ENCODE data around the gene AKAP7. TPM values are rescaled to one million over a fixed set of nuclear protein-coding genes. Genes with fewer than 3 reads are reported as not detected.
"Not testable (repeated sequence)": the region's sequence is repeated elsewhere in the genome, so short reads cannot be mapped to it uniquely, and the experiment has no call there.

Gene AKAP7
- total RNA-seq, 1 donor from 2014 or later, result 6.3 TPM

GRCh38 chr6:131250936-131251335 is 115.7 kb downstream of the AKAP7 start:
- intact Hi-C loops (cut with micrococcal nuclease), result no loop called here

DNA sequence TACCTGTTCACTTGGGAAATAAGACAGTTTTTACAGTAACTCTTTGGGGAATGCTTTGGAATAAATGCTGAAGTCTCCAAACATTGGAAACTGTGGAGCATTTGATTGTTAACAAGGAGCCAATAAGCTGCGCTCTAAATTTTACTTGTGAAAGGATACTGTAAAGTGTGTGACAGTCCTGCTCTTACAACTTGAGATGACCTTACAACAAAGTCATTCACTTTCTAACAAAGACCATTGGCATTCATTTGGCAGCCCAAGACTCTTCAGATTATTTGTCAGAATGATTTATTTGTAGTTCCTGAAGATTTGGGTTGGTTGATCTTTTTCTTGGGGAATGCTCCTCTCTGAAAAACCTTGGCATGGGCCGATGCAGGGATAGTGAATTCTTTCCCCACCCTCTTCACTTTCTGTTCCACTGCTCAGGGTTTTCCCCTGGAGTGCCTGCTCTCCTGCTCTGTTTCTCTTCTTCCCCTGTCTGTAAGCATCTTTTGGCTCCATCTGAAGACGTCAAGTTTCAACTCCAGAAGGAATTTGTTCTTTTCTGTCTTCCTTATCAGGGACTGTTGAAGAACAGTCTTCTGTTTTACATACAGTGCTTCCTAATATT is 116.4 kb downstream of the AKAP7 start:
- intact Hi-C loops (cut with micrococcal nuclease), result no loop called here

DNA sequence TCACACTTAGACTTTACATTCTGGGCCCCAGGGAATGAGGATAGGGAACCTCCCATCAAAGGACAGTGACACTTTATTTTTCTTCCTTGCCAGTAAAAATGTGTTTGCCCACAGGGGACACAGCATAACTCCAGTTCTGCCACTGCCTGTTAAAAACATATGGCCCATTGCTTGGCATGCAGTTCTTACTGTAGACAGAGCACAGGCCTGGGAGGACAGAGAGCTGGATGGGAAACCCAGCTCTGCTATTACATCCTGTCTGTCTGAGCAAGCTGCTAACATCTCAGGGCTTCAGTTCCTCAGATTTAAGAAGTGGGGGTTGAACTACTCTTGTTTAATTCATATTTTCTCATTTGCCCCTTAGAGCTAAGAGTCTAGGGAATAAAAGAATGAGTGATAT is 120.2 kb downstream of the AKAP7 start:
- intact Hi-C loops (cut with micrococcal nuclease), result no loop called here

- intact Hi-C loops (cut with micrococcal nuclease), result no loop called here
These were observed 120.6 kb downstream of the AKAP7 start for GRCh38 chr6:131255911-131256310.

GRCh38 chr6:131257104-131257503 is 121.8 kb downstream of the AKAP7 start:
- intact Hi-C loops (cut with micrococcal nuclease), result no loop called here

GRCh38 chr6:131258010-131258652 is 122.9 kb downstream of the AKAP7 start:
- intact Hi-C loops (cut with micrococcal nuclease), result no loop called here

DNA sequence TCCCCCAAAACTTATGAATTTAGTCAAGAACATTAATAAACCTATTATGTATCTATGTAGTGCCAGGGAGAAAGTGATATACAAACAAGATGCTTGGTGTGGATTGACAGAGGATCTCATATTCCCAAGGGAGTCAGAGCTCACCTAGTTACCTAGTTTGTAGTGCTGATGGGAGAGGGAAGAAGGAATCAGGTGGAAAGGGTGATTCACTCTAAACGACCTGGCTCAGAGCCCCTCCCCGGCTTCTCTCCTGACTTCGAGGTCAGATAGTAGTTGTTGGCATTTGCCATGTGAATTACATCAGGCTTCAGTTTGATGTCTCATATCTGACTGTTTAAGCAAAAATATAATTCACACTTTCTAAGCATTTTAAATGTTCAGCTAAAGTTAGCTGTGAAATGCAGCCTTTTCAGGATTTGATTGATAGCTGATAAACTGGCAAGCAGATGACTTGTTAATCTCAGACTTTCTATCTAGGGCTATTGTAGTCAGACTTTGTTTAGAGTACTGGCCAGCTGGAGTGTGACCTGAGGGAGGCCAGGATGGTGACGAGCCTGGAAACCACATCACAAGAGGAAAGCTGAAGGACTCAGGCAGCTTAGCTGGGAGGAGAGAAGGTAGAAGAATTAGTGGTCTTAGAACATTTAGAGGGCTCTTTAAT is 123.7 kb downstream of the AKAP7 start:
- intact Hi-C loops (cut with micrococcal nuclease), result no loop called here

GRCh38 chr6:131260960-131261359 is 125.7 kb downstream of the AKAP7 start:
- intact Hi-C loops (cut with micrococcal nuclease), result not testable (repeated sequence)

GRCh38 chr6:131262060-131262459 is 126.8 kb downstream of the AKAP7 start:
- intact Hi-C loops (cut with micrococcal nuclease), result no loop called here

DNA sequence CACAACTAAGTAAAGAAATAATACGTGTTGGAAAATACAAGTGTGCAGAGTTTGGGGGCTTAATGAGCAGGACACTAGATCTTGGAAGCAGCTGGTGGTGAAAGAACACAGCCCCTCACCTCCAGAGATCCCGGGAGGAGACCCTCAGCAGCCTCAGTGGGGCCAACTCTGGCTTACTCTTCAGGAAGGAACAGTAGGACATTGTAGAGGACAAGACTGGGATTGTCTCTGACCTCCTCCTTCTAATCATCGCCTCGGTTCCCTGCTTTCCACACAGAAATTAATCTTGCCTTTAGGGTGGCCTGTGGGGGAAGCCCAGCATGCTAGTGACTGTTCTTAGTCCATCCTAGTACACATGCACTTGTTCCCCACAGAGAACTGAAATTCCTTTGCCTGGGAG is 130.7 kb downstream of the AKAP7 start:
- intact Hi-C loops (cut with micrococcal nuclease), result no loop called here

GRCh38 chr6:131268303-131268702 is 133.0 kb downstream of the AKAP7 start:
- intact Hi-C loops (cut with micrococcal nuclease), result no loop called here

- intact Hi-C loops (cut with micrococcal nuclease), result no loop called here
These were observed 134.5 kb downstream of the AKAP7 start for GRCh38 chr6:131269565-131270391.

- intact Hi-C loops (cut with micrococcal nuclease), result no loop called here
These were observed 135.3 kb downstream of the AKAP7 start for GRCh38 chr6:131270534-131270933.

- intact Hi-C loops (cut with micrococcal nuclease), result no loop called here
These were observed 140.0 kb downstream of the AKAP7 start for GRCh38 chr6:131275273-131275672.

DNA sequence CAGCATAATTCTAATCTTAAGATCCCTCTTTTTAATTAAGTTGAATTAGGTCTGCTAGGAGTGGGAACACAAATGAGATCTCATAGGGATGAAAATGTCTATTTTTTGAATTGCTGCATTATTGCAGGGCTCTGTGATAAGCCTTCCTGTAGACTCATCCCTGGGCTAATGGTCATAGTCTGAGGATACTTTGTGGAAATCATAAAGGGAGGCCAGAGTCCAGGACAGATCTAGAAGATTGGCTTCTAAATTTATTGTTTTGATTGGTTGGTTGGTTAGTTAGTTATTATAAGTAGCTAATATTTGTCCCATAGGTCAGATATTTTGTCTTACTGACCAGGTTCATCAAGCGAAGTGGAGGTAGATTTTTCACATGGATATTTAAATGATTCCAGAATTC is 142.3 kb downstream of the AKAP7 start:
- intact Hi-C loops (cut with micrococcal nuclease), result no loop called here

DNA sequence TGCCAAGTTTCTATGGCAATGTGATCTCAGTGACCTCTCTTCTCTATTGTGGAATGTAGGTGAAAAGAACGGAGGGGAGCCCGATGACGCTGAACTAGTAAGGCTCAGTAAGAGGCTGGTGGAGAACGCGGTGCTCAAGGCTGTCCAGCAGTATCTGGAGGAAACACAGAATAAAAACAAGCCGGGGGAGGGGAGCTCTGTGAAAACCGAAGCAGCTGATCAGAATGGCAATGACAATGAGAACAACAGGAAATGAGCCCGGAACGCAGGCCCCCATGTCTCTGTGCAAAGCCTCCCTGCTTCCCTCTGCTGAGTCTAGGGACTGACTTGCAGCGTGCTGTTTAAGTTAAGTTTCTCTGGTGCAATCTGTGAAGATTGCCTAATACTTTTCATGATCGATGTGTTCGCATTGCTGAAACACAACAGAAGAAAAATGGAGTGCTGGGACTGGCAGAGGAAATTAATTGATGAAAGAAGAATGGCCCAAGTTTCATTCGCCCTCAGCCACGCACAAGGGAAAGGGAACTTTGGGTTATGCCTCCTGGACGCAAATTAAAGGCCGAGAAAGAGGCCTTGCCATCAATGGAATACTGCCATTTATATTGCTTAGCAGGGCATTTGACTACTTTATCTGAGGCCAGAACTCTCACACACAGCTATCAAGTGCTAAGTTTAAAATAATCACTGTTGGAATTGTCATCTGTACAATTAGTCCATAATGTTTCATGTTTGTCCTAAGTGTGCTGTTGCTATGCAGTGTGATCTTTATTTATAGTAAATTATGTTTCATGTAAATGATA is 146.4 kb downstream of the AKAP7 start:
- intact Hi-C loops (cut with micrococcal nuclease), result loop anchor here (1.0 to 5.0 kb wide), 4 partner anchors 81 to 347 kb away; partner anchors contain the start of gene MED23

- intact Hi-C loops (cut with micrococcal nuclease), result loop anchor here (5.0 kb wide), 1 partner anchor 250 kb away; no protein-coding TSS in a partner anchor
These were observed 147.1 kb downstream of the AKAP7 start for GRCh38 chr6:131282365-131282764.

DNA sequence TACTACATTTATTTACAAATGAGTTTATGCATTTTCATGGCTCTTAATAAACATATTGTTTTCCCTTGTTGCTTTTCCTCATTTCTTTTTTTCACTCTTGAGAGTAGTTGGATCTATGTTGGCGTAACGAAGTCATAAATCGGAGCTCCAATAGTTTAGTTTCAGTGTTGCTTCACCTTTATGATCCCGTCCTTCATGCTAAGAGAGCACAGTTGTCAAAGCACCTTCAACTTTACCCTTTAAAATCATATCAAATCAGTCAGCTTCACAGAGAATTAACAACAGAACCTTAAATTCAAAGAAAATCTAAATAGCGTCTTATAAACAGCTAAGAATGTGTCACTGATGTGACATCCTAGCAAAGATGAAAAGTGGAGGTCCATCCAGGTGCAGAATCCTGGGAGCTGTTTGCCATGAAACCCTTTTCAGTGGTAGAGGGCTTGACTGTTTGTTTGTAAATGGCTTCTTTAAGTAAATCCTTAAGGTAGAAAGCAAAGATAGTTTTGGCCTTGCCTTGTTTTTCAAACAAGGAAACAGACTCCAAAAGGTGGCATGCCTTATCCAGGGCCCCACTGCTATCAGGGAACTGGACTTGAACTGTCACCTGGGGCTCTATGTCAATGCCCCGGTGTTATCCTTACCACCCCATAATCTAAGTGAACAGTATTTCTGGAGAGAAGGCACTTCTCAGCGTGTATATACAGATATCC is 148.4 kb downstream of the AKAP7 start:
- intact Hi-C loops (cut with micrococcal nuclease), result loop anchor here (5.0 kb wide), 1 partner anchor 249 kb away; no protein-coding TSS in a partner anchor

DNA sequence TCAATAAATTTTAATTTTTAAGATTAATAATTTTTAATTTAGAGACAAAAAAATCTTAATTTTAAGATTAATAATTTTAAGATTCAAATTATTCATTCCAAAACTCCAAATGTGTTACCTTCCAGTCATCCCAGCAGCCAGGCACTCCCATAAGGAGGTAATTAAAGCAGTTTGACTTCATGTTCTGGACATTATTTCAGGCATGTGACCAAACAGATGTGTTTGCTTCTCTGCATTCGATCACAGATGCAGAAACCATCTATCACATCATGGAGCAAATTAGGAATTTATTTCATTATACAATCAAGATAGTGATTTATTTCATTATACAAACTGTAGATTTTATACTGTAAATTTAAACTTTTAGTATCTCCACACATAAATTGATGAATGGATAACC is 150.3 kb downstream of the AKAP7 start:
- intact Hi-C loops (cut with micrococcal nuclease), result no loop called here

DNA sequence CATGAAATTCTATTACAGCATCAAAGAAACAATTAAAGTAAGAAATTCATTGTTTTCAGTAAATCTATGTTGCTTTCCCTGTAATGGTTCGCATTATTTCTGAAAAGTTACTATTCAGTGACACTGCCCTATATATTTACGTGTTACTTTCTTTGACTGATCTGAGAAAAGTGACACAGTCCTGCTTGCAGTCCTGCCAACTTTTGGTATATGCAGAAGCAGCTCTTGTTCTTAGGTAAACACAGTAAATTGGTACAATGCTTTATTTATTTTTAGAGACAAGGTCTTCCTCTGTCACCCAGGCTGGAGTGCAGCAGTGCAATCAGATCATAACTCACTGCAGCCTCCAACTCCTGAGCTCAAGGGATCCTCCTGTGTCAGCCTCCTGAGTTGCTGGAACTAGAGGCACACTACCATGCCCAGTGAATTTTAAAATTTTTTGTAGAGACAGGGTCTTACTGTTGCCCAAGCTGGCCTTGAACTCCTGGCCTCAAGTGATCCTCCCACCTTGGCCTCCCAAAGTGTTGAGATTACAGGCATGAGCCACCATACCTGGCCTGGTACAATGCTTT is 151.3 kb downstream of the AKAP7 start:
- intact Hi-C loops (cut with micrococcal nuclease), result no loop called here

Measured in T-helper 1 cell treated with Interleukin-12 subunit alpha and Interleukin-12 subunit beta and Interleukin-4 antibody, amounts not matched to agents 30 ng/mL and 1 ng/mL, for 36 hours (primary cell).